PC-9 (cell line): ENCODE measurements around the gene CDK5RAP2.

Experiments used
- CTCF ChIP-seq: fragments of 200-600 bp; sonication (generic); conservative IDR thresholded peaks from 2 replicates; pipeline ENCODE4 v1.6.1; 2017; ENCODE audit warnings: mixed run types, antibody characterized with exemption, mild to moderate bottlenecking, moderate library complexity
- EZH2 ChIP-seq: fragments of 200-600 bp; sonication (generic); IDR thresholded peaks from 2 replicates; pipeline ENCODE4 v1.8.0; 2017; ENCODE audit warnings: antibody characterized with exemption, low read depth

- peak; percentile 45; the same call in 1 of the 2 replicates for TF ChIP-seq CTCF
- no peak for TF ChIP-seq EZH2
Observed at GRCh38 chr9:120612218-120612617, 32.3 kb upstream of the CDK5RAP2 start.
